Fibroblast of mammary gland (primary cell): Measurements from ENCODE around the gene MCF2L.

Experiments
- DNase-seq: peaks from one replicate; pipeline ENCODE4 v3.0.0-alpha.2; 2010; ENCODE audit warnings: low read depth
- H3K4me3 ChIP-seq: 2 replicates; pipeline ENCODE4 v1.5.1; 2011; ENCODE audit warnings: low read depth, mild to moderate bottlenecking, low read length, moderate library complexity; ENCODE audit not compliant: control insufficient read depth
- TF ChIP-seq, protein P1 (sequence below): conservative IDR thresholded peaks from 2 replicates; pipeline ENCODE4 v1.5.1; 2011; ENCODE audit warnings: low read depth, low read length, inconsistent platforms; ENCODE audit not compliant: control insufficient read depth, insufficient read depth

The MCF2L gene

DNA sequence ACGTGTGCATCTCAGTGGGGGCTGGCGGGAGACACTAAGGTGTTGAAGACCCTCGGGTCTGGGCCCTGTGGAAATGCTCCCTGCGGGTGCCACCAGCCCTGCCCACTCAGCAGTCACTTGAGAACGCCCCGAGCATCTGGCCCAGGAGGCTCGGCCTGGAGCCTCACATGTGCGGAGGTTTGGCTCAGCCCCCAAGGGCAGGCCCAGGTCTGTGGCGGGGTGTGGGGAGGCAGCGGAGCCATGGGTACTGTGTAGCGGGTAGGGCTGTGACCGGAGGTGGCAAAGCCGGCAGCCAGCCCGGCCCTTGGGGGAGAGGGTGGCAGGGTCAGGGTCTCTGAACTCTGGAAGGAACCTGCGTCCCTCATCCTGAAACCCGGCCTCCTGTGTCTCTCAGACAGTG, 37.6 kb downstream of the MCF2L start:
- TF ChIP-seq, protein P1, sequence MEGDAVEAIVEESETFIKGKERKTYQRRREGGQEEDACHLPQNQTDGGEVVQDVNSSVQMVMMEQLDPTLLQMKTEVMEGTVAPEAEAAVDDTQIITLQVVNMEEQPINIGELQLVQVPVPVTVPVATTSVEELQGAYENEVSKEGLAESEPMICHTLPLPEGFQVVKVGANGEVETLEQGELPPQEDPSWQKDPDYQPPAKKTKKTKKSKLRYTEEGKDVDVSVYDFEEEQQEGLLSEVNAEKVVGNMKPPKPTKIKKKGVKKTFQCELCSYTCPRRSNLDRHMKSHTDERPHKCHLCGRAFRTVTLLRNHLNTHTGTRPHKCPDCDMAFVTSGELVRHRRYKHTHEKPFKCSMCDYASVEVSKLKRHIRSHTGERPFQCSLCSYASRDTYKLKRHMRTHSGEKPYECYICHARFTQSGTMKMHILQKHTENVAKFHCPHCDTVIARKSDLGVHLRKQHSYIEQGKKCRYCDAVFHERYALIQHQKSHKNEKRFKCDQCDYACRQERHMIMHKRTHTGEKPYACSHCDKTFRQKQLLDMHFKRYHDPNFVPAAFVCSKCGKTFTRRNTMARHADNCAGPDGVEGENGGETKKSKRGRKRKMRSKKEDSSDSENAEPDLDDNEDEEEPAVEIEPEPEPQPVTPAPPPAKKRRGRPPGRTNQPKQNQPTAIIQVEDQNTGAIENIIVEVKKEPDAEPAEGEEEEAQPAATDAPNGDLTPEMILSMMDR, result no peak
- DNase-seq, result no peak

DNA sequence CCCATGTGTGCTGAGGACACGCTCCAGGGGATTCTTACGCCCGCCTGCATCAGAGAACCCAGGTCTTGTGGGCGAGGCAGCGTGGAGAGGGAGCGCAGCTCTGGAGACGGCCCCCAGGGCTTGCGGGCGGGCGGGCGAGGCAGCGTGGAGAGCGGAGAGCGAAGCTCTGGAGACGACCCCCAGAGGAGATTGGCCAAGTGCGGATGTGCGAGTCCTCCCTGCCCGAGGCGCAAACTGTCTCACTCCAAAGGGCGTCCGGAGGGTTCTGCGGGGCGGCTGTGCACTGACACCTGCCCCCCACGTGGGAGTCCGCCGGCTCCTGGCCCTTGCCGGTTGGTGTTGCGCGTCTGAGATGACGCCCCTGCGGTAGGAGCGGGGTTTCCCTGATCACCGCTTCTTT, 39.8 kb downstream of the MCF2L start:
- no peak for DNase-seq
- TF ChIP-seq, protein P1, result no peak
- H3K4me3 ChIP-seq, result no peak overlapping the region

More for the DNA sequence above, 37.6 kb downstream of the MCF2L start:
- H3K4me3 ChIP-seq, result no peak overlapping the region

DNA sequence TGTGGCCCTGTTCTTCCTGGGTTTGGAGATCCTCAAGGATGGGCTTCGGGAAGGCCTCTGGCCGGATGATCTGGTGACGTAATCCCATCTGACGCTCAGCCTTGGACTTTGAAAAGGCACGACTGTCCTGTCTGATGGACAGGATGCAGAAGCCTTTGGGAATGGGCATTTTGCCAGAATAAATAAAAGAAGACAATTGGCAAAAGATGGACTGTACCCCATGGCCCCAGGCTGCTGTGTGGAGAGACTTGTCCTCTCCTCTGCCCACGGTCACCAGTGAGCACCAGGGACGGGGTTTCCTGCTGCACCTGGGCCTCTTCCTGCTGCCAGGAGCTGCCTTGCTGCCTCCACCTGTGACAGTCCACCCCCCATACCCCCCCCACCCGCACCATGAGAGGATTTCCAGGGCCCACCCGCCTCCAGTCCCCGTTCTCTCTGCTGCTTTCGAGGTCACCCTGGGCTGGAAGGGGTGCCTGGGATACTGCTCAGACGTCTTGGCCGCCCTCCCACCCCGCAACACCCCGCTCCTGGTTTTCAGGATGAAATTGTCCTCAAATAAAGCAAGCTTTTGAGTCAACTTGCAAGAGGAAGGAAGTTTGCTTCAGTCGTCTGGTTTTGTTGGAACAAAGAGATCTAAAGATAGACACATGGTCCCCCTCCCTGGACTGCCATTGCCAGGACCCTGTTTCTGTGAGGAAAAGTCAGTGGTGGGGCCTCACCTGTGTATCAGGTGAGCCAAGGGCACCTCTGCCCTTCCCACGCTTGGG, 40.9 kb downstream of the MCF2L start:
- DNase-seq, result no peak
- TF ChIP-seq, protein P1, result no peak

DNA sequence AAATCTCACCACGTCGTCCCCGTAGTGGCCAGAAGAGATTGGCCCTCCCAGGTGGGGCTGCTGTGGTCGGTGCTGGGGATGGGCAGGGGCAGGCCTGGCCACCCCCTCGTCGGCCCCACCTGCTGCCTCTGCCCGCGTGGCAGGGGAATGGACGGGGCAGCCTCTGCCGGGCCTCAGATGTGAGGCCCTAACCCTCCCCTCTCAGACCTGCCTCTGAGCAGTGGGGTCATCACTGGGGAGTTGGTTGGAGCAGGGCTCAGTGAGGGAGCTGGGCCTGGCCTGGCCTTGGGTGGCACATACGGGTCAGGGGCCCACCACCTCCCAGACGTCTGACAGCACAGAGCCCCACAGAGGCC, 41.5 kb downstream of the MCF2L start:
- no peak for DNase-seq
- no peak overlapping the region for H3K4me3 ChIP-seq
- TF ChIP-seq, protein P1, result no peak

More for the DNA sequence above, 40.9 kb downstream of the MCF2L start:
- no peak overlapping the region for H3K4me3 ChIP-seq

DNA sequence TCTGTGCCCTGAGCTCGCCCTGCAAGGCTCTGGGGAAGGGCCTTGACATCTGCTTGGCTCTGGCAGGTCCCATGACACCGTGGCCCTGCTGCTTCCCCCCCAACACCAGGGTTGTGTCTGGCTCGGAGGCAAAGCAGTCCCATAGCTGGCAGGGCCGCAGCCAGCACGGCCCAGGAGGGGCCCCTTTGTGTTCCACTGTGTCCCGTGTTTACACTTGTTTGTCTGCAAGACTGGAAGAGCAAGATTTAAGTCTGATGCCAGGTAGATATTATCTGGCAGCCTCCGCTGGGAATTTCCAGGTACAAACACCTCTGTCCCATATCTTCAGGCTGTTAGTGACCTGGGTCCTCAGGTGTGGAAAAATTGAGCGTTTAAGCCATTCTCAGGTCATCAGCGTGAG, 44.3 kb downstream of the MCF2L start:
- TF ChIP-seq, protein P1, result no peak
- no peak overlapping the region for H3K4me3 ChIP-seq

DNA sequence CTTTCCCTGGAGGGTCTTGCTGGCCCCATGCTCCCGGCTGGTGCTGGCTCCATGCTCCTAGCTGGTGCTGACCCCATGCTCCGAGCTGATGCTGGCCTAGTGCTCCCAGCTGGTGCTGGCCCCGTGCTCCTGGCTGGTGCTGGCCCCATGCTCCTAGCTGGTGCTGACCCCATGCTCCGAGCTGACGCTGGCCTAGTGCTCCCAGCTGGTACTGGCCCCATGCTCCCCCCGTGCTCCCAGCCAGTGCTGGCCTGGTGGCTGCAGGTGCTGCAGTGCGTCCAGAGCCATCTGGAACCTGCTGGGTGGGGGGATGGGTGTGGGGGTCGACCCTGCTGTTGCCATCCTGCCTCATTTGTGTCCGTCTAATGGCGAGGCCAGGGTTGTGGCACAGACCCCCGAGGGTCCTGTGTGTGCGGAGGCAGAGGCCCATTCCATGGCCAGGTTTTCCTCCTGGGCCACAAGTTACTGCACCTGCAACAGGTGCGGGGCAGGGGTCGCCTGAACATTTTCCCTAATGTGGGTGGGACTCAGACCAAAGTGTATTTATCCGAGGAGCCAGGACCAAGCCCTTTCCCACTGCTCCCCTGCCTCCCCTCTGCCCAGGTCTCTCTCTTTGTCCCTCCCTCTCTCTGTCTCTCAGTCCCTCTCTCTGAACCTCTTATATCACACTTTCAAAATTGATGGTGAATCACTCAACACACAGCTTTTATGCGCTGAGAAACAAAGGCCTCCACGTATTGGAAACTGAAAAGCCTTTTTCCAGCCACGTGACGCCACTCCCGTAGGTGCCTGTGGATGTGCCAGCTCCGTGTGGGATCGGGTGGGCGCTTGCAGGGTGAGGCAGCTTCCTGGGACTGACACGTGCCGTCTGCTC, 45.1 kb downstream of the MCF2L start:
- no peak overlapping the region for H3K4me3 ChIP-seq
- TF ChIP-seq, protein P1, result no peak
- no peak for DNase-seq

More for the DNA sequence above, 44.3 kb downstream of the MCF2L start:
- DNase-seq, result no peak
